H9 (cell line): ENCODE results near the gene TNFAIP8L3. TPM values are rescaled to one million over a fixed set of nuclear protein-coding genes. Genes with fewer than 3 reads are reported as not detected.

Experiments
- DNase-seq: peaks from one replicate; pipeline ENCODE4 v3.0.0-alpha.2; 2017
- H2AFZ ChIP-seq: one replicate; pipeline ENCODE4 v1.6.1; 2013; ENCODE audit warnings: mild to moderate bottlenecking, low read length, control low read depth, moderate library complexity
- H2AK5ac ChIP-seq: 2 replicates; pipeline ENCODE4 v1.6.1; 2013; ENCODE audit warnings: low read length, control low read depth, mixed read lengths; ENCODE audit not compliant: insufficient read length
- H2BK120ac ChIP-seq: one replicate; pipeline ENCODE4 v1.6.1; 2013; ENCODE audit warnings: low read depth, mild to moderate bottlenecking, low read length, control low read depth, inconsistent platforms; ENCODE audit not compliant: poor library complexity, severe bottlenecking
- H2BK12ac ChIP-seq: 2 replicates; pipeline ENCODE4 v1.6.1; 2013; ENCODE audit warnings: low read length, control low read depth, mixed read lengths, low read depth; ENCODE audit not compliant: insufficient read length
- H2BK15ac ChIP-seq: 2 replicates; pipeline ENCODE4 v1.6.1; 2013; ENCODE audit warnings: low read depth, low read length, control low read depth
- H2BK20ac ChIP-seq: one replicate; pipeline ENCODE4 v1.6.1; 2013; ENCODE audit warnings: low read depth, mild to moderate bottlenecking, low read length, control low read depth, inconsistent platforms; ENCODE audit not compliant: poor library complexity, severe bottlenecking
- H2BK5ac ChIP-seq: 2 replicates; pipeline ENCODE4 v1.6.1; 2013; ENCODE audit warnings: low read length, control low read depth, mixed read lengths; ENCODE audit not compliant: insufficient read length
- H3K14ac ChIP-seq: 2 replicates; pipeline ENCODE4 v1.6.1; 2013; ENCODE audit warnings: low read length, control low read depth; ENCODE audit not compliant: insufficient read depth
- H3K18ac ChIP-seq: 2 replicates; pipeline ENCODE4 v1.6.1; 2013; ENCODE audit warnings: low read depth, mild to moderate bottlenecking, mixed read lengths, low read length, control low read depth; ENCODE audit not compliant: insufficient read length
- H3K23ac ChIP-seq: 2 replicates; pipeline ENCODE4 v1.6.1; 2013; ENCODE audit warnings: low read length, control low read depth, mixed read lengths, low read depth; ENCODE audit not compliant: insufficient read length
- H3K23me2 ChIP-seq: 2 replicates; pipeline ENCODE4 v1.6.1; 2013; ENCODE audit warnings: low read depth, mild to moderate bottlenecking, mixed read lengths, low read length, control low read depth; ENCODE audit not compliant: insufficient read length, poor library complexity, severe bottlenecking
- H3K27ac ChIP-seq: 2 replicates; pipeline ENCODE4 v1.5.1; 2013; ENCODE audit warnings: low read length, control low read depth, mixed read lengths, low read depth; ENCODE audit not compliant: insufficient read length
- H3K27me3 ChIP-seq: 2 replicates; pipeline ENCODE4 v1.6.1; 2013; ENCODE audit warnings: low read length, control low read depth, inconsistent platforms; ENCODE audit not compliant: insufficient read depth
- H3K4ac ChIP-seq: 2 replicates; pipeline ENCODE4 v1.6.1; 2013; ENCODE audit warnings: low read depth, mild to moderate bottlenecking, control low read depth, inconsistent platforms, low read length, moderate library complexity
- H3K4me1 ChIP-seq: 2 replicates; pipeline ENCODE4 v1.6.1; 2013; ENCODE audit warnings: low read length, control low read depth, inconsistent platforms; ENCODE audit not compliant: insufficient read depth
- H3K4me2 ChIP-seq: 2 replicates; pipeline ENCODE4 v1.6.1; 2013; ENCODE audit warnings: low read length, control low read depth, mixed read lengths; ENCODE audit not compliant: insufficient read length, insufficient read depth
- H3K56ac ChIP-seq: 2 replicates; pipeline ENCODE4 v1.6.1; 2013; ENCODE audit warnings: low read depth, mild to moderate bottlenecking, mixed read lengths, low read length, control low read depth; ENCODE audit not compliant: insufficient read length
- H3K79me1 ChIP-seq: 2 replicates; pipeline ENCODE4 v1.6.1; 2013; ENCODE audit warnings: low read depth, mild to moderate bottlenecking, moderate library complexity, low read length, control low read depth, inconsistent platforms; ENCODE audit not compliant: insufficient read depth, poor library complexity, severe bottlenecking
- H3K79me2 ChIP-seq: 2 replicates; pipeline ENCODE4 v1.6.1; 2013; ENCODE audit warnings: low read length, control low read depth, inconsistent platforms; ENCODE audit not compliant: insufficient read depth
- H3K9ac ChIP-seq: 2 replicates; pipeline ENCODE4 v1.6.1; 2013; ENCODE audit warnings: low read length, control low read depth, mixed read lengths; ENCODE audit not compliant: insufficient read length; ENCODE audit errors: extremely low read depth
- H3K9me3 ChIP-seq: one replicate; pipeline ENCODE4 v1.6.1; 2013; ENCODE audit warnings: low read depth, low read length, inconsistent platforms; ENCODE audit not compliant: control insufficient read depth
- H3T11ph ChIP-seq: one replicate; pipeline ENCODE4 v1.6.1; 2013; ENCODE audit warnings: mild to moderate bottlenecking, low read length, control low read depth, inconsistent platforms
- H4K20me1 ChIP-seq: one replicate; pipeline ENCODE4 v1.6.1; 2013; ENCODE audit not compliant: control insufficient read depth, insufficient read length, insufficient read depth
- H4K5ac ChIP-seq: 2 replicates; pipeline ENCODE4 v1.6.1; 2013; ENCODE audit warnings: low read depth, mild to moderate bottlenecking, mixed read lengths, low read length, control low read depth; ENCODE audit not compliant: insufficient read length
- H4K8ac ChIP-seq: replicated peaks from 2 replicates; pipeline ENCODE4 v1.6.1; 2013; ENCODE audit warnings: low read length, control low read depth, mixed read lengths, low read depth; ENCODE audit not compliant: insufficient read length
- H4K91ac ChIP-seq: 2 replicates; pipeline ENCODE4 v1.6.1; 2013; ENCODE audit warnings: low read depth, mild to moderate bottlenecking, moderate library complexity, mixed read lengths, low read length, control low read depth; ENCODE audit not compliant: insufficient read length
- H3K27ac Mint-ChIP-seq, 3 experiments: 2 replicates in 2 of 3; 3 replicates in 1 of 3; pipeline ENCODE4 v1.8.0; 2020 to 2021; ENCODE audit warnings: mixed read lengths in 3 of 3, mild to moderate bottlenecking in 1 of 3, moderate library complexity in 1 of 3
- H3K27me3 Mint-ChIP-seq: 2 replicates; pipeline ENCODE4 v1.8.0; 2021; ENCODE audit warnings: low read depth, mild to moderate bottlenecking, moderate library complexity, mixed read lengths
- H3K36me3 Mint-ChIP-seq, 3 experiments: 2 replicates in 2 of 3; 3 replicates in 1 of 3; pipeline ENCODE4 v1.8.0; 2020 to 2021; ENCODE audit warnings: low read depth in 3 of 3, mixed read lengths in 3 of 3; ENCODE audit not compliant: insufficient read depth in 1 of 3
- H3K4me1 Mint-ChIP-seq, 2 experiments: 2 replicates each; pipeline ENCODE4 v1.8.0; 2020; ENCODE audit warnings: mixed read lengths in 2 of 2
- H3K4me3 Mint-ChIP-seq, 2 experiments: 2 replicates in 1 of 2; 3 replicates in 1 of 2; pipeline ENCODE4 v1.8.0; 2020 to 2021; ENCODE audit warnings: mild to moderate bottlenecking in 2 of 2, mixed read lengths in 2 of 2, moderate library complexity in 1 of 2
- H3K9me3 Mint-ChIP-seq, 2 experiments: 2 replicates in 1 of 2; 3 replicates in 1 of 2; pipeline ENCODE4 v1.8.0; 2020; ENCODE audit warnings: mild to moderate bottlenecking in 2 of 2, mixed read lengths in 2 of 2, moderate library complexity in 1 of 2
- WGBS: extraction: QIAGEN DNeasy Blood & Tissue Kit; methylation state at CpG from one replicate; pipeline ENCODE4 v1.1.7; 2013; ENCODE audit warnings: missing lambda C conversion rate, low lambda C conversion rate, mixed read lengths; ENCODE audit not compliant: insufficient read length; ENCODE audit errors: extremely low coverage; 5-methylcytosine and 5-hydroxymethylcytosine counted together
- total RNA-seq: library from RNA; stranded (reverse); gene quantifications from 2 replicates; pipeline ENCODE4 v1.2.1, GENCODE V29; 2021
- TF ChIP-seq, protein P1 (sequence below): fragments of 200-600 bp; sonication (generic); conservative IDR thresholded peaks from 3 replicates; pipeline ENCODE4 v1.8.0; 2021; ENCODE audit warnings: antibody characterized with exemption, mild to moderate bottlenecking

Gene TNFAIP8L3
- total RNA-seq, 1 experiment from 2014 or later = 0.22 TPM

- no peak overlapping the region for H2BK12ac ChIP-seq
- Mint-ChIP-seq H3K36me3 (peaks cover 0 to 4% (median 0%) of the 10 kb centered on the region in 3 experiments; a peak in 3 of 7 replicates), H3K4me3 (no peak overlapping the region), H3K27me3 (no peaks in the 10 kb centered on the region), H3K4me1 (0 out of 4 replicates have a peak, but pooled peaks cover 0 to 2% of the 10 kb centered on the region in 2 experiments), H3K27ac (no peak overlapping the region), H3K9me3 (peaks cover 5 to 16% of the 10 kb centered on the region in 2 experiments; a peak in 3 of 5 replicates)
- no peaks in the 10 kb centered on the region for H3K79me2 ChIP-seq
- H3K79me1 ChIP-seq = no peaks in the 10 kb centered on the region
- H2BK15ac ChIP-seq = no peak overlapping the region
- H3T11ph ChIP-seq = no peak overlapping the region
- no peak overlapping the region for H3K4ac ChIP-seq
- H2AFZ ChIP-seq = no peak overlapping the region
- no peak overlapping the region for H2BK120ac ChIP-seq
- no peak overlapping the region for H3K23ac ChIP-seq
- no peak overlapping the region for H4K5ac ChIP-seq
- H4K8ac ChIP-seq = no peak overlapping the region
- no peaks in the 10 kb centered on the region for H3K4me1 ChIP-seq
- no peak overlapping the region for H3K14ac ChIP-seq
- no peak overlapping the region for H3K4me2 ChIP-seq
- no peaks in the 10 kb centered on the region for H3K9me3 ChIP-seq
- no peak overlapping the region for H2BK20ac ChIP-seq
- no peak overlapping the region for H3K9ac ChIP-seq
- no peaks in the 10 kb centered on the region for H4K20me1 ChIP-seq
- no CpG with 5 or more reads among the region's 1 CpG for WGBS
- H3K27me3 ChIP-seq = no peaks in the 10 kb centered on the region
- no peak overlapping the region for H2AK5ac ChIP-seq
- no peak overlapping the region for H3K27ac ChIP-seq
- no peak overlapping the region for H4K91ac ChIP-seq
- H2BK5ac ChIP-seq = no peak overlapping the region
- TF ChIP-seq, protein P1, sequence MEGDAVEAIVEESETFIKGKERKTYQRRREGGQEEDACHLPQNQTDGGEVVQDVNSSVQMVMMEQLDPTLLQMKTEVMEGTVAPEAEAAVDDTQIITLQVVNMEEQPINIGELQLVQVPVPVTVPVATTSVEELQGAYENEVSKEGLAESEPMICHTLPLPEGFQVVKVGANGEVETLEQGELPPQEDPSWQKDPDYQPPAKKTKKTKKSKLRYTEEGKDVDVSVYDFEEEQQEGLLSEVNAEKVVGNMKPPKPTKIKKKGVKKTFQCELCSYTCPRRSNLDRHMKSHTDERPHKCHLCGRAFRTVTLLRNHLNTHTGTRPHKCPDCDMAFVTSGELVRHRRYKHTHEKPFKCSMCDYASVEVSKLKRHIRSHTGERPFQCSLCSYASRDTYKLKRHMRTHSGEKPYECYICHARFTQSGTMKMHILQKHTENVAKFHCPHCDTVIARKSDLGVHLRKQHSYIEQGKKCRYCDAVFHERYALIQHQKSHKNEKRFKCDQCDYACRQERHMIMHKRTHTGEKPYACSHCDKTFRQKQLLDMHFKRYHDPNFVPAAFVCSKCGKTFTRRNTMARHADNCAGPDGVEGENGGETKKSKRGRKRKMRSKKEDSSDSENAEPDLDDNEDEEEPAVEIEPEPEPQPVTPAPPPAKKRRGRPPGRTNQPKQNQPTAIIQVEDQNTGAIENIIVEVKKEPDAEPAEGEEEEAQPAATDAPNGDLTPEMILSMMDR = no peak
- no peak overlapping the region for H3K18ac ChIP-seq
- H3K56ac ChIP-seq = no peak overlapping the region
- H3K23me2 ChIP-seq = no peaks in the 10 kb centered on the region
- DNase-seq = no peak
Observed at GRCh38 chr15:51016615-51017014, 78.1 kb downstream of the TNFAIP8L3 start.
